ENCODE measurements around the gene TAF11L12.

DNA sequence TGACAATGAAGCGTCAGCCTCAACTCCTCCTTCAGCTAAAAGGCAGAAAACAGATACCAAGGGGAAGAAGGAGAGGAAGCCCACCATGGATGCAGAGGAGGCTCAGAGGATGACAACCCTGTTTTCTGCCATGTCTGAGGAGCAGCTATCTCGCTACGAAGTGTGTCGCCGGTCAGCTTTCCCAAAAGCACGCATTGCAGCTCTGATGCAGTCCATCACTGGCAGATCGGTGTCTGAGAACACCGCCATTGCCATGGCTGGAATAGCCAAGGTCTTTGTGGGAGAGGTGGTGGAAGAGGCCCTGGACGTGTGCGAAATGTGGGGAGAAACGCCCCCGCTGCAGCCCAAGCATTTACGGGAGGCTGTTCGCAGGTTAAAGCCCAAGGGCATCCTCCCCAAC lies 5.2 kb upstream of the TAF11L12 start:
- TF ChIP-seq EZH2phosphoT487 (IDR thresholded peaks at IDR 0.05; ENCODE audit: borderline replicate concordance, low read length) (no peak), EZH2 (IDR thresholded peaks at IDR 0.05; ENCODE audit: low read length, unreplicated experiment) (no peak)
- TF ChIP-seq, protein P1, sequence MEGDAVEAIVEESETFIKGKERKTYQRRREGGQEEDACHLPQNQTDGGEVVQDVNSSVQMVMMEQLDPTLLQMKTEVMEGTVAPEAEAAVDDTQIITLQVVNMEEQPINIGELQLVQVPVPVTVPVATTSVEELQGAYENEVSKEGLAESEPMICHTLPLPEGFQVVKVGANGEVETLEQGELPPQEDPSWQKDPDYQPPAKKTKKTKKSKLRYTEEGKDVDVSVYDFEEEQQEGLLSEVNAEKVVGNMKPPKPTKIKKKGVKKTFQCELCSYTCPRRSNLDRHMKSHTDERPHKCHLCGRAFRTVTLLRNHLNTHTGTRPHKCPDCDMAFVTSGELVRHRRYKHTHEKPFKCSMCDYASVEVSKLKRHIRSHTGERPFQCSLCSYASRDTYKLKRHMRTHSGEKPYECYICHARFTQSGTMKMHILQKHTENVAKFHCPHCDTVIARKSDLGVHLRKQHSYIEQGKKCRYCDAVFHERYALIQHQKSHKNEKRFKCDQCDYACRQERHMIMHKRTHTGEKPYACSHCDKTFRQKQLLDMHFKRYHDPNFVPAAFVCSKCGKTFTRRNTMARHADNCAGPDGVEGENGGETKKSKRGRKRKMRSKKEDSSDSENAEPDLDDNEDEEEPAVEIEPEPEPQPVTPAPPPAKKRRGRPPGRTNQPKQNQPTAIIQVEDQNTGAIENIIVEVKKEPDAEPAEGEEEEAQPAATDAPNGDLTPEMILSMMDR (conservative IDR thresholded peaks at IDR 0.05; ENCODE audit: low read depth, low read length): no peak
